Activated CD8-positive, alpha-beta T cell treated with anti-CD3 and anti-CD28 coated beads for 36 hours (primary cell): ENCODE measurements around the gene CNTNAP2. TPM values are rescaled to one million over a fixed set of nuclear protein-coding genes. Genes with fewer than 3 reads are reported as not detected.

Experiments used
- ATAC-seq: fragments of 200-7000 bp; cut with Tn5 transposase; one replicate; pipeline ENCODE4 v1.10.0; 2021; ENCODE audit warnings: mild to moderate bottlenecking, moderate library complexity
- CTCF ChIA-PET: fragments of 350-600 bp; sonication (Branson Sonifier 250); formaldehyde crosslinking; loops from one replicate; lab custom pipeline; 2021; ENCODE audit warnings: antibody characterized with exemption; lab: Charles Lee
- POLR2A ChIA-PET: fragments of 350-600 bp; sonication (Branson Sonifier 250); formaldehyde crosslinking; loops from one replicate; lab custom pipeline; 2021; ENCODE audit warnings: antibody characterized with exemption; lab: Charles Lee
- DNase-seq: peaks from one replicate; pipeline ENCODE4 v3.0.0-alpha.2; 2020
- H3K27ac Mint-ChIP-seq: one replicate; pipeline ENCODE4 v1.8.0; 2021; ENCODE audit warnings: mild to moderate bottlenecking, mixed read lengths
- H3K27me3 Mint-ChIP-seq: one replicate; pipeline ENCODE4 v1.8.0; 2021; ENCODE audit warnings: mixed read lengths
- H3K36me3 Mint-ChIP-seq: one replicate; pipeline ENCODE4 v1.8.0; 2021; ENCODE audit warnings: low read depth, mixed read lengths
- H3K4me1 Mint-ChIP-seq: one replicate; pipeline ENCODE4 v1.8.0; 2021; ENCODE audit warnings: low read depth, mixed read lengths
- H3K4me3 Mint-ChIP-seq: one replicate; pipeline ENCODE4 v1.8.0; 2021; ENCODE audit warnings: mild to moderate bottlenecking, moderate library complexity, mixed read lengths
- H3K9me3 Mint-ChIP-seq: one replicate; pipeline ENCODE4 v1.8.0; 2021; ENCODE audit warnings: mixed read lengths
- CTCF ChIP-seq: fragments of 200-600 bp; IDR thresholded peaks from one replicate; pipeline ENCODE4 v1.8.0; 2022; ENCODE audit warnings: antibody characterized with exemption, mild to moderate bottlenecking
- intact Hi-C: fragments of 100-400 bp; cut with micrococcal nuclease; formaldehyde crosslinking; loops from one replicate; pipeline ENCODE4 v1.10.0; 2022
- total RNA-seq, 2 experiments: library from RNA; stranded (reverse); gene quantifications; one replicate each; pipeline ENCODE4 v1.2.3, GENCODE V29; 2021

CNTNAP2 gene
- total RNA-seq, 2 experiments from 2014 or later = not detected

GRCh38 chr7:147952918-147953317 is 1836.3 kb downstream of the CNTNAP2 start:
- CTCF ChIA-PET = no interaction called here
- DNase-seq = no peak
- intact Hi-C loops = no loop called here
- H3K4me1 Mint-ChIP-seq = no peaks in the 10 kb centered on the region
- POLR2A ChIA-PET = interaction anchor here (0.5 kb wide), 1 partner anchor 55 kb away, joined by 3 read pairs; no protein-coding TSS in a partner anchor
- no peak for ATAC-seq
- H3K27me3 Mint-ChIP-seq = no peaks in the 10 kb centered on the region
- no peak overlapping the region for H3K27ac Mint-ChIP-seq
- no peaks in the 10 kb centered on the region for H3K36me3 Mint-ChIP-seq
- H3K9me3 Mint-ChIP-seq = no peaks in the 10 kb centered on the region
- no peak overlapping the region for H3K4me3 Mint-ChIP-seq
- no peak for TF ChIP-seq CTCF

- ChIA-PET POLR2A (no interaction called here), CTCF (no interaction called here)
- peaks cover 2% of the 10 kb centered on the region for H3K9me3 Mint-ChIP-seq
- no peaks in the 10 kb centered on the region for H3K4me1 Mint-ChIP-seq
- ATAC-seq (no peak), DNase-seq (no peak)
- H3K36me3 Mint-ChIP-seq = no peaks in the 10 kb centered on the region
- TF ChIP-seq CTCF = no peak
- H3K27ac Mint-ChIP-seq = no peak overlapping the region
- H3K27me3 Mint-ChIP-seq = no peaks in the 10 kb centered on the region
- intact Hi-C loops = no loop called here
- no peak overlapping the region for H3K4me3 Mint-ChIP-seq
Measured at GRCh38 chr7:147968046-147968610, 1851.5 kb downstream of the CNTNAP2 start.

- CTCF ChIA-PET = no interaction called here
- Mint-ChIP-seq H3K27ac (no peak overlapping the region), H3K4me3 (no peak overlapping the region), H3K4me1 (no peaks in the 10 kb centered on the region), H3K36me3 (no peaks in the 10 kb centered on the region), H3K9me3 (peaks cover 2% of the 10 kb centered on the region), H3K27me3 (no peaks in the 10 kb centered on the region)
- ATAC-seq = no peak
- intact Hi-C loops = no loop called here
- TF ChIP-seq CTCF = no peak
- no peak for DNase-seq
- POLR2A ChIA-PET = no interaction called here
Measured at GRCh38 chr7:147971606-147972110, 1855.1 kb downstream of the CNTNAP2 start.

GRCh38 chr7:147978201-147978600 is 1861.6 kb downstream of the CNTNAP2 start:
- H3K4me1 Mint-ChIP-seq = no peaks in the 10 kb centered on the region
- ChIA-PET CTCF (no interaction called here), POLR2A (no interaction called here)
- no peak overlapping the region for H3K4me3 Mint-ChIP-seq
- no peak overlapping the region for H3K27ac Mint-ChIP-seq
- TF ChIP-seq CTCF = no peak
- no peaks in the 10 kb centered on the region for H3K9me3 Mint-ChIP-seq
- no peaks in the 10 kb centered on the region for H3K27me3 Mint-ChIP-seq
- no peak for ATAC-seq
- intact Hi-C loops = no loop called here
- no peaks in the 10 kb centered on the region for H3K36me3 Mint-ChIP-seq
- DNase-seq = no peak

GRCh38 chr7:147978651-147979050 is 1862.0 kb downstream of the CNTNAP2 start:
- ChIA-PET CTCF (no interaction called here), POLR2A (no interaction called here)
- ATAC-seq (no peak), DNase-seq (no peak)
- no peak for TF ChIP-seq CTCF
- Mint-ChIP-seq H3K4me3 (no peak overlapping the region), H3K27me3 (no peaks in the 10 kb centered on the region), H3K4me1 (no peaks in the 10 kb centered on the region), H3K36me3 (no peaks in the 10 kb centered on the region), H3K9me3 (no peaks in the 10 kb centered on the region), H3K27ac (no peak overlapping the region)
- intact Hi-C loops = no loop called here
